GM23338 (cell line): ENCODE data around the gene SND1. TPM values are rescaled to one million over a fixed set of nuclear protein-coding genes. Genes with fewer than 3 reads are reported as not detected.

Experiments
- ATAC-seq: fragments of 200-7000 bp; cut with Tn5 transposase; 3 replicates; pipeline ENCODE4 v1.9.1; 2020
- DNase-seq: peaks from one replicate; pipeline ENCODE4 v3.0.0-alpha.2; 2015; ENCODE audit warnings: low spot score
- H2AFZ ChIP-seq: fragments of 200-600 bp; sonication (generic); 2 replicates; pipeline ENCODE4 v1.8.0; 2016; ENCODE audit warnings: antibody characterized with exemption, mild to moderate bottlenecking, moderate library complexity
- H3F3A ChIP-seq: fragments of 200-600 bp; sonication (generic); replicated peaks from 2 replicates; pipeline ENCODE4 v1.8.0; 2017; ENCODE audit warnings: antibody characterized with exemption, mixed run types, low read depth
- H3K27ac ChIP-seq: fragments of 200-600 bp; sonication (generic); 2 replicates; pipeline ENCODE4 v1.6.1; 2016; ENCODE audit warnings: low read depth
- H3K27me3 ChIP-seq: fragments of 200-600 bp; sonication (generic); 2 replicates; pipeline ENCODE4 v1.8.0; 2016; ENCODE audit warnings: mild to moderate bottlenecking, mixed run types, moderate library complexity; ENCODE audit not compliant: insufficient read depth
- H3K36me3 ChIP-seq: fragments of 200-600 bp; sonication (generic); 2 replicates; pipeline ENCODE4 v1.8.0; 2016; ENCODE audit warnings: mild to moderate bottlenecking; ENCODE audit not compliant: insufficient read depth
- H3K4me1 ChIP-seq: fragments of 200-600 bp; sonication (generic); 2 replicates; pipeline ENCODE4 v1.8.0; 2016; ENCODE audit warnings: mild to moderate bottlenecking, moderate library complexity; ENCODE audit not compliant: insufficient read depth
- H3K4me2 ChIP-seq: fragments of 200-600 bp; sonication (generic); 2 replicates; pipeline ENCODE4 v1.7.1; 2017; ENCODE audit warnings: mixed run types
- H3K4me3 ChIP-seq: fragments of 200-600 bp; sonication (generic); 2 replicates; pipeline ENCODE4 v1.6.1; 2016; ENCODE audit warnings: mixed run types
- H3K79me2 ChIP-seq: fragments of 200-600 bp; sonication (generic); replicated peaks from 2 replicates; pipeline ENCODE4 v1.8.0; 2017; ENCODE audit warnings: mild to moderate bottlenecking; ENCODE audit not compliant: insufficient read depth
- H3K9me2 ChIP-seq: fragments of 200-600 bp; sonication (generic); 2 replicates; pipeline ENCODE4 v1.8.0; 2017; ENCODE audit not compliant: insufficient read depth
- H4K20me1 ChIP-seq: fragments of 200-600 bp; sonication (generic); replicated peaks from 2 replicates; pipeline ENCODE4 v1.8.0; 2017; ENCODE audit warnings: mild to moderate bottlenecking; ENCODE audit not compliant: insufficient read depth
- H3K27ac Mint-ChIP-seq: 2 replicates; pipeline ENCODE4 v1.8.0; 2020; ENCODE audit warnings: inconsistent platforms, mild to moderate bottlenecking, moderate library complexity, mixed read lengths
- H3K27me3 Mint-ChIP-seq: 3 replicates; pipeline ENCODE4 v1.8.0; 2022; ENCODE audit warnings: low read depth, mild to moderate bottlenecking, moderate library complexity, mixed read lengths, inconsistent platforms; ENCODE audit not compliant: insufficient read depth, poor library complexity
- H3K36me3 Mint-ChIP-seq: 3 replicates; pipeline ENCODE4 v1.8.0; 2021; ENCODE audit warnings: low read depth, mild to moderate bottlenecking, inconsistent platforms, moderate library complexity, mixed read lengths
- H3K4me1 Mint-ChIP-seq: 3 replicates; pipeline ENCODE4 v1.8.0; 2020; ENCODE audit warnings: mild to moderate bottlenecking, inconsistent platforms, mixed read lengths
- H3K4me3 Mint-ChIP-seq: 3 replicates; pipeline ENCODE4 v1.8.0; 2021; ENCODE audit warnings: moderate library complexity, mild to moderate bottlenecking, inconsistent platforms, mixed read lengths
- H3K9me3 Mint-ChIP-seq: 3 replicates; pipeline ENCODE4 v1.8.0; 2020; ENCODE audit warnings: moderate library complexity, mild to moderate bottlenecking, inconsistent platforms, mixed read lengths
- CREB1 ChIP-seq: fragments of 250-450 bp; sonication (Bioruptor Pico); IDR thresholded peaks from 2 replicates; pipeline ENCODE4 v1.5.0; 2020; ENCODE audit warnings: low read depth, mild to moderate bottlenecking, moderate library complexity
- EZH2 ChIP-seq: fragments of 200-600 bp; sonication (generic); IDR thresholded peaks from one replicate; pipeline ENCODE4 v1.8.0; 2017; ENCODE audit warnings: antibody characterized with exemption, mild to moderate bottlenecking, low read depth; ENCODE audit not compliant: unreplicated experiment
- EZH2phosphoT487 ChIP-seq: fragments of 200-600 bp; sonication (generic); IDR thresholded peaks from one replicate; pipeline ENCODE4 v1.8.1; 2018; ENCODE audit warnings: antibody characterized with exemption; ENCODE audit not compliant: unreplicated experiment
- JUNB ChIP-seq: IDR thresholded peaks from one replicate; pipeline ENCODE4 v1.6.1; 2016; ENCODE audit warnings: antibody characterized with exemption; ENCODE audit not compliant: unreplicated experiment
- NANOG ChIP-seq: IDR thresholded peaks from 2 replicates; pipeline ENCODE4 v1.6.1; 2016; ENCODE audit warnings: antibody characterized with exemption, borderline replicate concordance
- POLR2AphosphoS5 ChIP-seq: IDR thresholded peaks from 2 replicates; pipeline ENCODE4 v1.6.1; 2016; ENCODE audit warnings: antibody characterized with exemption, low read depth
- STAT1 ChIP-seq: IDR thresholded peaks from one replicate; pipeline ENCODE4 v1.6.1; 2016; ENCODE audit warnings: antibody characterized with exemption; ENCODE audit not compliant: unreplicated experiment
- ZNF114 ChIP-seq: fragments of 250-450 bp; sonication (Bioruptor Pico); IDR thresholded peaks from 2 replicates; pipeline ENCODE4 v1.5.0; 2020; ENCODE audit warnings: mild to moderate bottlenecking, moderate library complexity
- ZNF331 ChIP-seq: fragments of 250-450 bp; sonication (Bioruptor Pico); IDR thresholded peaks from 2 replicates; pipeline ENCODE4 v1.5.0; 2020; ENCODE audit warnings: low read depth, mild to moderate bottlenecking, moderate library complexity
- polyA plus RNA-seq: library from polyadenylated mRNA; unstranded; fragments of >200 nt; fragmentation: Nextera tagmentation; extraction: Ambion mirVana; gene quantifications from 2 replicates; pipeline ENCODE4 v1.2.1, GENCODE V29; 2016
- total RNA-seq: library from RNA; depleted of rRNA; stranded (reverse); fragments of >200 nt; shearing (Covaris generic); gene quantifications from 2 replicates; pipeline ENCODE4 v1.2.3, GENCODE V29; 2014
- TF ChIP-seq, protein P1 (sequence below): IDR thresholded peaks from one replicate; pipeline ENCODE4 v1.6.1; 2018; ENCODE audit warnings: antibody characterized with exemption; ENCODE audit not compliant: unreplicated experiment
- TF ChIP-seq, protein P2 (sequence below): fragments of 250-450 bp; sonication (Bioruptor Pico); IDR thresholded peaks from 2 replicates; pipeline ENCODE4 v1.5.0; 2020; ENCODE audit warnings: mild to moderate bottlenecking, moderate library complexity
- TF ChIP-seq, protein P3 (sequence below): IDR thresholded peaks from 2 replicates; pipeline ENCODE4 v1.6.1; 2016; ENCODE audit warnings: antibody characterized with exemption
- TF ChIP-seq, protein P4 (sequence below), 2 experiments: fragments of 200-600 bp in 1 of 2; sonication (generic) in 1 of 2; conservative IDR thresholded peaks; 2 replicates each; pipeline versions ENCODE4 v1.5.1 to v1.6.1; 2016 to 2017; ENCODE audit warnings: antibody characterized with exemption in 2 of 2, low read depth in 2 of 2, mild to moderate bottlenecking in 2 of 2, moderate library complexity in 1 of 2

Gene SND1
- total and polyA plus RNA-seq, 2 experiments from 2014 or later: 107 to 254 TPM

DNA sequence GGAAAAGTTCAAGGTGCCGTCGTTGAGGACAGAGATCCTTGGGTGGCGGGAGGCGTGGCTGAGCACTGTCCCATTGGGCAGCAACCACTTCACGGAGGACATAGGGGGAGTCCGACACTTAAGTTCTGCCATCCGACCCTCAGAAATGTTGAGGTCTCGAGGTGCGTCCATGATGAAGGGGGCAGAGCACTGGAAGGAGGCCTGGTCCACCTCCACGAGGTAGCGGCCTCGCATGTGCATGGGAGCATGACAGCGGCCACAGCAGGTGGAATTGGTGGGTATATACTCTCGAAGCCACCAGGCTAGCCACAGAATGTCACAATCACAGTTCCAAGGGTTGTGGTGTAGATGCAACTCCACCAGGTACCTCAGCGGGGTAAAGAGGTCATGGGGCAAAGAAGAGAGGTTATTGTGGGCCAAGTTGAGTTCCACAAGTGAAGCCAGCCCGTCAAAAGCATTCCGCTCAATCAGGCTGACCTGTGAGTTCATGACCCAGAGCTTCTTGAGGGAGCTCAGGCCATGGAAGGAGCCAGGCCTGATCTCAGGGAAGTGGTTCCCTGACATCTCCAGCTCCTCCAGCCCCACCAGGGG is 377.5 kb downstream of the SND1 start:
- no peaks in the 10 kb centered on the region for H3F3A ChIP-seq
- peaks cover 39% of the 10 kb centered on the region for H3K4me1 ChIP-seq
- H3K27ac Mint-ChIP-seq: no peak overlapping the region
- peaks cover 31% of the 10 kb centered on the region for H3K27me3 Mint-ChIP-seq
- peaks cover 35% of the 10 kb centered on the region for H3K79me2 ChIP-seq
- TF ChIP-seq EZH2 (no peak), POLR2AphosphoS5 (no peak), CREB1 (CRISPR knock-in tag) (no peak), NANOG (no peak), ZNF331 (CRISPR knock-in tag) (no peak), STAT1 (no peak), JUNB (no peak), ZNF114 (no peak), EZH2phosphoT487 (no peak)
- TF ChIP-seq, protein P1, sequence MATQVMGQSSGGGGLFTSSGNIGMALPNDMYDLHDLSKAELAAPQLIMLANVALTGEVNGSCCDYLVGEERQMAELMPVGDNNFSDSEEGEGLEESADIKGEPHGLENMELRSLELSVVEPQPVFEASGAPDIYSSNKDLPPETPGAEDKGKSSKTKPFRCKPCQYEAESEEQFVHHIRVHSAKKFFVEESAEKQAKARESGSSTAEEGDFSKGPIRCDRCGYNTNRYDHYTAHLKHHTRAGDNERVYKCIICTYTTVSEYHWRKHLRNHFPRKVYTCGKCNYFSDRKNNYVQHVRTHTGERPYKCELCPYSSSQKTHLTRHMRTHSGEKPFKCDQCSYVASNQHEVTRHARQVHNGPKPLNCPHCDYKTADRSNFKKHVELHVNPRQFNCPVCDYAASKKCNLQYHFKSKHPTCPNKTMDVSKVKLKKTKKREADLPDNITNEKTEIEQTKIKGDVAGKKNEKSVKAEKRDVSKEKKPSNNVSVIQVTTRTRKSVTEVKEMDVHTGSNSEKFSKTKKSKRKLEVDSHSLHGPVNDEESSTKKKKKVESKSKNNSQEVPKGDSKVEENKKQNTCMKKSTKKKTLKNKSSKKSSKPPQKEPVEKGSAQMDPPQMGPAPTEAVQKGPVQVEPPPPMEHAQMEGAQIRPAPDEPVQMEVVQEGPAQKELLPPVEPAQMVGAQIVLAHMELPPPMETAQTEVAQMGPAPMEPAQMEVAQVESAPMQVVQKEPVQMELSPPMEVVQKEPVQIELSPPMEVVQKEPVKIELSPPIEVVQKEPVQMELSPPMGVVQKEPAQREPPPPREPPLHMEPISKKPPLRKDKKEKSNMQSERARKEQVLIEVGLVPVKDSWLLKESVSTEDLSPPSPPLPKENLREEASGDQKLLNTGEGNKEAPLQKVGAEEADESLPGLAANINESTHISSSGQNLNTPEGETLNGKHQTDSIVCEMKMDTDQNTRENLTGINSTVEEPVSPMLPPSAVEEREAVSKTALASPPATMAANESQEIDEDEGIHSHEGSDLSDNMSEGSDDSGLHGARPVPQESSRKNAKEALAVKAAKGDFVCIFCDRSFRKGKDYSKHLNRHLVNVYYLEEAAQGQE: no peak
- TF ChIP-seq, protein P2, sequence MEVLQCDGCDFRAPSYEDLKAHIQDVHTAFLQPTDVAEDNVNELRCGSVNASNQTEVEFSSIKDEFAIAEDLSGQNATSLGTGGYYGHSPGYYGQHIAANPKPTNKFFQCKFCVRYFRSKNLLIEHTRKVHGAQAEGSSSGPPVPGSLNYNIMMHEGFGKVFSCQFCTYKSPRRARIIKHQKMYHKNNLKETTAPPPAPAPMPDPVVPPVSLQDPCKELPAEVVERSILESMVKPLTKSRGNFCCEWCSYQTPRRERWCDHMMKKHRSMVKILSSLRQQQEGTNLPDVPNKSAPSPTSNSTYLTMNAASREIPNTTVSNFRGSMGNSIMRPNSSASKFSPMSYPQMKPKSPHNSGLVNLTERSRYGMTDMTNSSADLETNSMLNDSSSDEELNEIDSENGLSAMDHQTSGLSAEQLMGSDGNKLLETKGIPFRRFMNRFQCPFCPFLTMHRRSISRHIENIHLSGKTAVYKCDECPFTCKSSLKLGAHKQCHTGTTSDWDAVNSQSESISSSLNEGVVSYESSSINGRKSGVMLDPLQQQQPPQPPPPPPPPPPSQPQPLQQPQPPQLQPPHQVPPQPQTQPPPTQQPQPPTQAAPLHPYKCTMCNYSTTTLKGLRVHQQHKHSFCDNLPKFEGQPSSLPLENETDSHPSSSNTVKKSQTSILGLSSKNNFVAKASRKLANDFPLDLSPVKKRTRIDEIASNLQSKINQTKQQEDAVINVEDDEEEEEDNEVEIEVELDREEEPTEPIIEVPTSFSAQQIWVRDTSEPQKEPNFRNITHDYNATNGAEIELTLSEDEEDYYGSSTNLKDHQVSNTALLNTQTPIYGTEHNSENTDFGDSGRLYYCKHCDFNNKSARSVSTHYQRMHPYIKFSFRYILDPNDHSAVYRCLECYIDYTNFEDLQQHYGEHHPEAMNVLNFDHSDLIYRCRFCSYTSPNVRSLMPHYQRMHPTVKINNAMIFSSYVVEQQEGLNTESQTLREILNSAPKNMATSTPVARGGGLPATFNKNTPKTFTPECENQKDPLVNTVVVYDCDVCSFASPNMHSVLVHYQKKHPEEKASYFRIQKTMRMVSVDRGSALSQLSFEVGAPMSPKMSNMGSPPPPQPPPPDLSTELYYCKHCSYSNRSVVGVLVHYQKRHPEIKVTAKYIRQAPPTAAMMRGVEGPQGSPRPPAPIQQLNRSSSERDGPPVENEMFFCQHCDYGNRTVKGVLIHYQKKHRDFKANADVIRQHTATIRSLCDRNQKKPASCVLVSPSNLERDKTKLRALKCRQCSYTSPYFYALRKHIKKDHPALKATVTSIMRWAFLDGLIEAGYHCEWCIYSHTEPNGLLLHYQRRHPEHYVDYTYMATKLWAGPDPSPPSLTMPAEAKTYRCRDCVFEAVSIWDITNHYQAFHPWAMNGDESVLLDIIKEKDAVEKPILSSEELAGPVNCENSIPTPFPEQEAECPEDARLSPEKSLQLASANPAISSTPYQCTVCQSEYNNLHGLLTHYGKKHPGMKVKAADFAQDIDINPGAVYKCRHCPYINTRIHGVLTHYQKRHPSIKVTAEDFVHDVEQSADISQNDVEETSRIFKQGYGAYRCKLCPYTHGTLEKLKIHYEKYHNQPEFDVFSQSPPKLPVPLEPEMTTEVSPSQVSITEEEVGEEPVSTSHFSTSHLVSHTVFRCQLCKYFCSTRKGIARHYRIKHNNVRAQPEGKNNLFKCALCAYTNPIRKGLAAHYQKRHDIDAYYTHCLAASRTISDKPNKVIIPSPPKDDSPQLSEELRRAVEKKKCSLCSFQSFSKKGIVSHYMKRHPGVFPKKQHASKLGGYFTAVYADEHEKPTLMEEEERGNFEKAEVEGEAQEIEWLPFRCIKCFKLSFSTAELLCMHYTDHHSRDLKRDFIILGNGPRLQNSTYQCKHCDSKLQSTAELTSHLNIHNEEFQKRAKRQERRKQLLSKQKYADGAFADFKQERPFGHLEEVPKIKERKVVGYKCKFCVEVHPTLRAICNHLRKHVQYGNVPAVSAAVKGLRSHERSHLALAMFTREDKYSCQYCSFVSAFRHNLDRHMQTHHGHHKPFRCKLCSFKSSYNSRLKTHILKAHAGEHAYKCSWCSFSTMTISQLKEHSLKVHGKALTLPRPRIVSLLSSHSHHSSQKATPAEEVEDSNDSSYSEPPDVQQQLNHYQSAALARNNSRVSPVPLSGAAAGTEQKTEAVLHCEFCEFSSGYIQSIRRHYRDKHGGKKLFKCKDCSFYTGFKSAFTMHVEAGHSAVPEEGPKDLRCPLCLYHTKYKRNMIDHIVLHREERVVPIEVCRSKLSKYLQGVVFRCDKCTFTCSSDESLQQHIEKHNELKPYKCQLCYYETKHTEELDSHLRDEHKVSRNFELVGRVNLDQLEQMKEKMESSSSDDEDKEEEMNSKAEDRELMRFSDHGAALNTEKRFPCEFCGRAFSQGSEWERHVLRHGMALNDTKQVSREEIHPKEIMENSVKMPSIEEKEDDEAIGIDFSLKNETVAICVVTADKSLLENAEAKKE (CRISPR knock-in tag): no peak
- TF ChIP-seq, protein P3, sequence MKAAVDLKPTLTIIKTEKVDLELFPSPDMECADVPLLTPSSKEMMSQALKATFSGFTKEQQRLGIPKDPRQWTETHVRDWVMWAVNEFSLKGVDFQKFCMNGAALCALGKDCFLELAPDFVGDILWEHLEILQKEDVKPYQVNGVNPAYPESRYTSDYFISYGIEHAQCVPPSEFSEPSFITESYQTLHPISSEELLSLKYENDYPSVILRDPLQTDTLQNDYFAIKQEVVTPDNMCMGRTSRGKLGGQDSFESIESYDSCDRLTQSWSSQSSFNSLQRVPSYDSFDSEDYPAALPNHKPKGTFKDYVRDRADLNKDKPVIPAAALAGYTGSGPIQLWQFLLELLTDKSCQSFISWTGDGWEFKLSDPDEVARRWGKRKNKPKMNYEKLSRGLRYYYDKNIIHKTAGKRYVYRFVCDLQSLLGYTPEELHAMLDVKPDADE: no peak
- TF ChIP-seq, protein P4, sequence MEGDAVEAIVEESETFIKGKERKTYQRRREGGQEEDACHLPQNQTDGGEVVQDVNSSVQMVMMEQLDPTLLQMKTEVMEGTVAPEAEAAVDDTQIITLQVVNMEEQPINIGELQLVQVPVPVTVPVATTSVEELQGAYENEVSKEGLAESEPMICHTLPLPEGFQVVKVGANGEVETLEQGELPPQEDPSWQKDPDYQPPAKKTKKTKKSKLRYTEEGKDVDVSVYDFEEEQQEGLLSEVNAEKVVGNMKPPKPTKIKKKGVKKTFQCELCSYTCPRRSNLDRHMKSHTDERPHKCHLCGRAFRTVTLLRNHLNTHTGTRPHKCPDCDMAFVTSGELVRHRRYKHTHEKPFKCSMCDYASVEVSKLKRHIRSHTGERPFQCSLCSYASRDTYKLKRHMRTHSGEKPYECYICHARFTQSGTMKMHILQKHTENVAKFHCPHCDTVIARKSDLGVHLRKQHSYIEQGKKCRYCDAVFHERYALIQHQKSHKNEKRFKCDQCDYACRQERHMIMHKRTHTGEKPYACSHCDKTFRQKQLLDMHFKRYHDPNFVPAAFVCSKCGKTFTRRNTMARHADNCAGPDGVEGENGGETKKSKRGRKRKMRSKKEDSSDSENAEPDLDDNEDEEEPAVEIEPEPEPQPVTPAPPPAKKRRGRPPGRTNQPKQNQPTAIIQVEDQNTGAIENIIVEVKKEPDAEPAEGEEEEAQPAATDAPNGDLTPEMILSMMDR (conservative IDR thresholded peaks at IDR 0.05; ENCODE audit: low read depth in 2 of 2): no peak
- no peak overlapping the region for H2AFZ ChIP-seq
- no peaks in the 10 kb centered on the region for H3K36me3 ChIP-seq
- H3K9me2 ChIP-seq: peaks cover 5% of the 10 kb centered on the region; the same call in 1 of the 2 replicates
- H3K27ac ChIP-seq: no peak overlapping the region
- peaks cover 40% of the 10 kb centered on the region for H4K20me1 ChIP-seq
- DNase-seq (no peak), ATAC-seq (no peak)
- H3K9me3 Mint-ChIP-seq: no peaks in the 10 kb centered on the region; the same call in 2 of the 3 replicates
- H3K4me3 ChIP-seq: peak overlapping the region; percentile 82
- peaks cover 55% of the 10 kb centered on the region for H3K4me1 Mint-ChIP-seq
- peak overlapping the region; percentile 96 for H3K4me2 ChIP-seq
- peaks cover 30% of the 10 kb centered on the region for H3K36me3 Mint-ChIP-seq
- H3K4me3 Mint-ChIP-seq: peak overlapping the region; percentile 90
- H3K27me3 ChIP-seq: peaks cover 31% of the 10 kb centered on the region
